Endometrial microvascular endothelial cells (primary cell): Measurements from ENCODE around the gene MLC1. TPM values are rescaled to one million over a fixed set of nuclear protein-coding genes. Genes with fewer than 3 reads are reported as not detected.

Experiments used
- in situ Hi-C: cut with HindIII; loops from 2 replicates; pipeline ENCODE4 v1.10.0; 2017; ENCODE audit warnings: low sequenced_read_pairs, low pct_unique_long_range_greater_than_20kb; ENCODE audit errors: inconsistent ontology term
- total RNA-seq: library from RNA; depleted of rRNA; stranded (reverse); fragments of >200 nt; gene quantifications from one replicate; pipeline ENCODE4 v1.2.3, GENCODE V29; 2015; ENCODE audit errors: inconsistent ontology term

The MLC1 gene
- total RNA-seq, 1 donor from 2014 or later = not detected

DNA sequence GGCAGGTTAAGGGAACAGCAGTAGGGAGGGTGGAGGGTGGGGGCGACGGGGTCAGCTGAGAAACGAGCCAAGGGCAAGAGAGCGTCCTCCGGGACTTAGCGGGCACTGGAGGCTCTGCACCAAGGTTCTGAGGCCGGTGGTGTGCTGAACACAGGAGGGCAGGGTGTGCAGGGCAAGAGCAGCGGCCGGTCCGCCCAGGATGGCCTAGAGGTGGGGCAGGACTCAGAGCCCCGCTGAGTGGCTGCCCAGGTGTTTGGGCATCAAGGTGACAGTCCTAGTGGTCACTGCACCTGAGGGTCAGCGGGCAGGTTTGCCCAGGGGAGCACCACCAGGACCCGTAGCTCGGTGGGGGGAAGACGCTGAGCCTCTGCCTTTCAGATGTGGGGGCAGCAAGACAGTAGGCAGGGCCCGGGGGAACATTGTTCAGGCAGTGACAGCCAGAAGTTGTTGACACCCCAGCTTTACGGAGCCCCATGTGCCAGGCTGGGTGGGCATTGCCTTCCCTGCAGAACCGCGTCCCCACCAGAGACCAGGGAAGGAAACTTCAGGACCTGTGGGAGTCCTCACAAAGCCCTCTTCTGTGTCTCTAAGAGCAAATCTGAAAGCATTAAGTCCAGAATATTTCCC lies 22.6 kb downstream of the MLC1 start:
- in situ Hi-C loops = no loop called here

GRCh38 chr22:50061824-50062355 lies 23.3 kb downstream of the MLC1 start:
- in situ Hi-C loops = no loop called here

GRCh38 chr22:50061141-50061823 lies 23.9 kb downstream of the MLC1 start:
- in situ Hi-C loops = no loop called here

DNA sequence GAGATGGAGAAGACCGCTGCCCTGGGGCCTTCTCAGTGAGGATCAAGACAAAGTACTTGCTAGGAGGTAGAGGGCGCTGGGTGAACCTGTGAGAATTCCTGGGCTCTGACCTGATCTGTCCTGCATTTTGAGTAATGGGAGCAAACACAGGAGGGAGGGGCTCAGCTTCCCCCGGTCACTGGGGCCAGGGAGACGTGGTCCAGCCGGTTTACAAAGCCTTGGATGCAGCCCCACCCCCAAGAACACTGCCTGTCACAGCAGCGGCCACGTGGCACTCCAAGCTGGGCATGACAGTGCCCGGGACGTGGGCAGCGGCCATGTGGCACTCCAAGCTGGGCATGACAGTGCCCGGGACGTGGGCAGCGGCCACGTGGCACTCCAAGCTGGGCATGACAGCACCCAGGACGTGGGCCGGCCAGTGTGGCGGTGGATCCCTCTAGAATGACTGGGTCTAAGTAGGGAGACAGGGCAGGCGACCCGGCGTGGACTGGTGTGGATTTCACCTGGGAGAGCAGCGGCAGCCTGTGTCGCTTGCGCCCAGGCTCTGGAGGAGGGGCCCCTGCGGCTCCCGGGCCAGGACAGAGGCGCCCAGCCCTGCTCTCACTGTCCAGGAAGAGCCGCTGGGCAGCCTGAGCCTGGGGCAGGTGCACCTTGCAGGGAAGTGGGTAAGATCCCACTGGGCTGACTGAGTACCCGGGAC lies 24.6 kb downstream of the MLC1 start:
- in situ Hi-C loops = no loop called here

GRCh38 chr22:50059881-50060262 lies 25.4 kb downstream of the MLC1 start:
- in situ Hi-C loops = no loop called here

GRCh38 chr22:50058906-50059880 lies 26.0 kb downstream of the MLC1 start:
- in situ Hi-C loops = no loop called here

GRCh38 chr22:50058061-50058905 lies 26.9 kb downstream of the MLC1 start, which contains the start of gene TTLL8:
TTLL8 (minus strand) TSS chr22:50058298.
- in situ Hi-C loops = no loop called here

DNA sequence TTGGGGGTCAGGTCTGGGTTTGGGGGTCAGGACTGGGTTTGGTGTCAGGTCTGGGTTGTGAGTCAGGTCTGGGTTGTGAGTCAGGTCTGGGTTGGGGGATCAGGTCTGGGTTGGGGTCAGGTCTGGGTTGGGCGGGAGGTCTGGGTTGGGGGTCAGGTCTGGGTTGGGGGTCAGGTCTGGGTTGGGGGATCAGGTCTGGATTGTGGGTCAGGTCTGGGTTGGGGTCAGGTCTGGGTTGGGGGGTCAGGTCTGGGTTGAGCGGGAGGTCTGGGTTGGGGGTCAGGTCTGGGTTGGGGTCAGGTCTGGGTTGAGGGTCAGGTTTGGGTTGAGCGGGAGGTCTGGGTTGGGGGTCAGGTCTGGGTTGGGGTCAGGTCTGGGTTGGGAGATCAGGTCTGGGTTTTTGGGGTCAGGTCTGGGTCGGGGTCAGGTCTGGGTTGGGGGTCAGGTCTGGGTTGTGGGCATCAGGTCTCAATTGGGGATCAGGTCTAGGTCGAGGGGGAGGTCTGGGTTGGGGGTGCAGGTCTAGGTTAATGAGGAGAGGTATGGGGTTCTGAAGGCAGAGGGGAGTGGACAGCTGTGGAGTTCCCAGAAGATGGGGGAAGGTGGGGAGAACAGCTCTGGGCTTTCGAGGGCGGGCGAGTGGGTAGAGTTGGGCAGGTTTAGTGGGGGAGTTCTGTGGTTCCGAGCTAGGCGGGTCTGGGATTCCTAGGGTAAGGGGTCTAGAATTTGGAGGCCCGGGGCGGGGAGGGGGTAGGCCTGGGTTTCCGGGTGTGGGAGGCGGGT lies 27.8 kb downstream of the MLC1 start:
- in situ Hi-C loops = no loop called here

GRCh38 chr22:50056214-50056972 lies 28.8 kb downstream of the MLC1 start:
- in situ Hi-C loops = no loop called here

- in situ Hi-C loops = no loop called here
These were observed 31.4 kb downstream of the MLC1 start for GRCh38 chr22:50053861-50054260.

- in situ Hi-C loops = no loop called here
These were observed 33.3 kb downstream of the MLC1 start for GRCh38 chr22:50051930-50052329.

DNA sequence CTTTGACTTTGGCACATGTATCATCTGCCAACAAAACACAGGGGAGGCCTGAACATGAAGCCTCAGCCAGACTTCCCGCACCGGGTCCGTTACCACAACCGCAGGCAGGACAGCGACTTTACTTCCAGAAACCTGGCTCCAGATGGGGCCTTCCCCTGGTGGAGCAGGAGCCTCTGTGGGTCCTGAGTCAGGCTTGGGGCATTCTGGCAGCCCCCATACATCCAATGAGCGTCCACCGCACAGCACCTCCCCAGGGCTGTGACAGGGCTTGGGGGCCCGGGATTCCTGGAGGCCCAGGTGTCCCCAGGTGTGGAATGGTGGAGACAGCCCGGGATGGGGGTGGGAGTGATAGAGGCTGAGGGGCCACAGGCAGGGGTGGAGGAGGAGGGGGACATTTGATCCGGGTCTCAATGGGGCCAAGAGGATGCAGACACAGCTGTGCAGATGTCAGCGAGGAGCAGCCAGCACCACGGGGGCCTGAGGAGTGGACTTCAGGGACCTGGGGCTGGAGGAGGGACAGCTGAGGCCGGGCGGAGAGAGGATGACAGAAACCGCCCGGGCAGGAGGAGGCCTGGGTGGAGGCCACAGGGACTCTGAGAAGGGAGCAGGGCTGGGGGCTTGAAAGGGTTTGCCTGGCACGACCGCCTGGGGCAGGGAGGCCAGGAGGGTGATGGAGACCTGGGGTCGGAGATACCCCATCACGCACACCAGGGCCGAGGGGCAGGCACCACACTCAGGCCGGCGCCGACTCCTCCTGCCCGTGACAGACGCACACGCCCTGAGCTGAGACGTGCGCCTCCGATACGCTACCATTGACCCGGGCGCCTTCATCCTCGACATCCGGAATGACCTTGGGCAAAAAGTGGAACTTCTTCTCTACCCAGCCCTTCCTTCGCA lies 35.7 kb downstream of the MLC1 start:
- in situ Hi-C loops = no loop called here

DNA sequence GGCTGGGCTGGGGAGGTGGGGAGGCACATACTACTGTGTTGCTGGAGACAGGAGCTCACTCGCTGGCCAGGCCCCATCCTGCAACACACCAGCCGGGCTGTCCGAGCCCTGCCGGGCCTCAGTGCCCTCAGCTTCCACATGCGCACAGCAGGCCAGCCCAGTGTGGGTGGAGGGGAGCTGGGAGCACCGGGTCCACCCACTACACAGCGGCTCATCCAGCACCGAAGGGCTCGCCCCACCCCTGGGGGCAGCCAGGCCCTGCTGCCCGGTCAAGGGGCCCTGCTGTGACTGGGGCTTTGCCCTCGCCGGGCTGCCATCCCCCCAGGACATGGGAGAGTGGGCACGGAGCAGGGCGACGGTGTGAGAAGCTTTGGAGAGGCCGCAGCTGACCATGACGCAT lies 36.4 kb downstream of the MLC1 start:
- in situ Hi-C loops = no loop called here

GRCh38 chr22:50048061-50048765 lies 37.0 kb downstream of the MLC1 start:
- in situ Hi-C loops = no loop called here

DNA sequence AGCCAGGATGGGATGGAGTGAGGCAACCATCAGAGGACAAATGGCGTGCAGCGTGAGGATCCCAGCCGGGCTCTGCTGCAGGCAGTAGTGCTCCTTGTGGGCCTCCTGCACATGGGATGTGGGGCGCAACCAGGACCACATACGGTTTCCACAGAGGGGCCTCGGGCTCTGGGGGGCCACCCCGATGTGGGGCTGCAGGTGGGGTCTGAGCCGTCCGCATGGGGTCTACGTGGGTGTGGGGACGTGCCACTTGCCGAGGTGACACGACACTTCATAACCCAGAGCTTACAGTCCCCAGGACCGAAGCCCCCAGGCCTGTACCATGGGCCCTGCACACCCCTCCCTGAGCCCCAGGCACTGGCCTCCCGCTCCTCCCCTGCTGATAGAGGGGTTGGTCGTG lies 37.9 kb downstream of the MLC1 start:
- in situ Hi-C loops = no loop called here
